H1 (cell line): ENCODE results near the gene ARHGAP8. TPM values are rescaled to one million over a fixed set of nuclear protein-coding genes. Genes with fewer than 3 reads are reported as not detected.

Source experiments
- CTCF ChIA-PET: fragments of 300-600 bp; sonication (Branson Sonifier 250); formaldehyde crosslinking; loops from one replicate; lab custom pipeline; 2021; ENCODE audit not compliant: partially characterized antibody; lab: Charles Lee
- POLR2A ChIA-PET: fragments of 300-600 bp; sonication (Branson Sonifier 250); formaldehyde crosslinking; loops from one replicate; lab custom pipeline; 2021; ENCODE audit warnings: inconsistent platforms; ENCODE audit not compliant: partially characterized antibody; lab: Charles Lee
- DNase-seq, 2 experiments: peaks; one replicate each; pipeline versions ENCODE4 v3.0.0 to v3.0.0-alpha.2; 2010 to 2022; ENCODE audit warnings: low spot score in 2 of 2, low read depth in 1 of 2, mixed read lengths in 1 of 2
- FAIRE-seq: peaks from 2 replicates; lab custom pipeline; 2011; peaks lifted over from hg19 to GRCh38; lab: Jason Lieb, UNC
- H2AFZ ChIP-seq: 2 replicates; pipeline ENCODE4 v1.8.1; 2012; ENCODE audit warnings: low read length, inconsistent platforms
- H2AK5ac ChIP-seq: 2 replicates; pipeline ENCODE4 v1.6.1; 2013; ENCODE audit warnings: low read depth, low read length
- H2BK120ac ChIP-seq: replicated peaks from 2 replicates; pipeline ENCODE3; 2013; ENCODE audit warnings: low read depth, low read length, inconsistent platforms
- H2BK12ac ChIP-seq: 2 replicates; pipeline ENCODE4 v1.6.1; 2013; ENCODE audit warnings: low read depth, low read length
- H2BK15ac ChIP-seq: 2 replicates; pipeline ENCODE4 v1.6.1; 2013; ENCODE audit warnings: low read length
- H2BK20ac ChIP-seq: 2 replicates; pipeline ENCODE4 v1.6.1; 2013; ENCODE audit warnings: low read length
- H2BK5ac ChIP-seq: 2 replicates; pipeline ENCODE4 v1.6.1; 2013; ENCODE audit warnings: low read depth, low read length
- H3K14ac ChIP-seq: 2 replicates; pipeline ENCODE4 v1.6.1; 2013; ENCODE audit warnings: inconsistent platforms; ENCODE audit not compliant: insufficient read length
- H3K18ac ChIP-seq: 2 replicates; pipeline ENCODE4 v1.6.1; 2013; ENCODE audit warnings: low read length; ENCODE audit errors: extremely low read depth
- H3K23ac ChIP-seq: 2 replicates; pipeline ENCODE4 v1.6.1; 2013; ENCODE audit warnings: inconsistent platforms; ENCODE audit not compliant: insufficient read length
- H3K23me2 ChIP-seq: 2 replicates; pipeline ENCODE4 v1.6.1; 2013; ENCODE audit warnings: low read depth, low read length
- H3K27ac ChIP-seq: 2 replicates; pipeline ENCODE4 v1.6.1; 2011; ENCODE audit warnings: low read depth, low read length, inconsistent platforms
- H3K27me3 ChIP-seq, 4 experiments: replicated peaks in 1 of 4; 1 replicate in 1 of 4; 2 replicates in 3 of 4; pipeline versions ENCODE4 v1.6.1 to v1.8.1; 2011 to 2013; ENCODE audit warnings: low read length in 3 of 4, mild to moderate bottlenecking in 3 of 4, inconsistent platforms in 2 of 4, mixed read lengths in 2 of 4, moderate library complexity in 1 of 4; ENCODE audit not compliant: control insufficient read depth in 3 of 4, insufficient read depth in 3 of 4; ENCODE audit errors: extremely low read depth in 1 of 4
- H3K36me3 ChIP-seq, 4 experiments: 2 replicates each; pipeline versions ENCODE4 v1.6.1 to v1.8.1; 2011 to 2013; ENCODE audit warnings: mild to moderate bottlenecking in 4 of 4, low read length in 3 of 4, moderate library complexity in 2 of 4, control low read depth in 1 of 4, inconsistent platforms in 1 of 4; ENCODE audit not compliant: insufficient read depth in 4 of 4, control insufficient read depth in 2 of 4
- H3K4ac ChIP-seq: replicated peaks from 2 replicates; pipeline ENCODE3; 2013; ENCODE audit warnings: low read length, low read depth, mixed read lengths, inconsistent platforms; ENCODE audit not compliant: insufficient read length
- H3K4me1 ChIP-seq, 4 experiments: replicated peaks in 1 of 4; 1 replicate in 1 of 4; 2 replicates in 3 of 4; pipeline versions ENCODE4 v1.6.1 to v1.8.1; 2011 to 2013; ENCODE audit warnings: low read length in 3 of 4, inconsistent platforms in 2 of 4, mixed read lengths in 1 of 4; ENCODE audit not compliant: insufficient read depth in 4 of 4, control insufficient read depth in 3 of 4
- H3K4me2 ChIP-seq, 2 experiments: 2 replicates each; pipeline versions ENCODE4 v1.6.1 to v1.8.1; 2011 to 2013; ENCODE audit warnings: low read depth in 2 of 2, low read length in 2 of 2, control low read depth in 1 of 2, inconsistent platforms in 1 of 2, mild to moderate bottlenecking in 1 of 2; ENCODE audit not compliant: insufficient read depth in 1 of 2
- H3K4me3 ChIP-seq, 4 experiments: fragments of 200-600, 300-600 bp in 1 of 4; sonication (generic), shearing (Covaris generic), sonication (Bioruptor Twin) in 1 of 4; 2 replicates each; pipeline versions ENCODE4 v1.5.1 to v1.8.1; 2011 to 2016; ENCODE audit warnings: low read length in 4 of 4, low read depth in 3 of 4, control low read depth in 2 of 4, inconsistent platforms in 2 of 4, mild to moderate bottlenecking in 2 of 4, mixed read lengths in 1 of 4, moderate library complexity in 1 of 4; ENCODE audit not compliant: insufficient read depth in 2 of 4; ENCODE audit errors: extremely low read depth in 1 of 4
- H3K56ac ChIP-seq: replicated peaks from 2 replicates; pipeline ENCODE3; 2013; ENCODE audit warnings: low read depth, mild to moderate bottlenecking, mixed read lengths, low read length, inconsistent platforms; ENCODE audit not compliant: insufficient read length
- H3K79me1 ChIP-seq: 2 replicates; pipeline ENCODE4 v1.6.1; 2013; ENCODE audit warnings: low read depth, low read length, control low read depth
- H3K79me2 ChIP-seq, 2 experiments: 2 replicates each; pipeline versions ENCODE4 v1.6.1 to v1.8.1; 2012 to 2013; ENCODE audit warnings: low read length in 2 of 2, mild to moderate bottlenecking in 2 of 2, inconsistent platforms in 1 of 2; ENCODE audit not compliant: insufficient read depth in 2 of 2, control insufficient read depth in 1 of 2
- H3K9ac ChIP-seq, 4 experiments: replicated peaks in 1 of 4; 1 replicate in 1 of 4; 2 replicates in 3 of 4; pipeline versions ENCODE4 v1.6.1 to v1.8.1; 2011 to 2013; ENCODE audit warnings: low read depth in 3 of 4, low read length in 3 of 4, control low read depth in 2 of 4, mild to moderate bottlenecking in 2 of 4, moderate library complexity in 2 of 4, inconsistent platforms in 1 of 4; ENCODE audit errors: extremely low read depth in 1 of 4
- H3K9me3 ChIP-seq, 2 experiments: 2 replicates each; pipeline versions ENCODE4 v1.6.1 to v1.8.1; 2012 to 2013; ENCODE audit warnings: mild to moderate bottlenecking in 2 of 2, moderate library complexity in 2 of 2, control low read depth in 1 of 2, inconsistent platforms in 1 of 2, low read depth in 1 of 2, low read length in 1 of 2, mixed read lengths in 1 of 2; ENCODE audit not compliant: insufficient read depth in 2 of 2
- H4K20me1 ChIP-seq, 2 experiments: replicated peaks in 1 of 2; 2 replicates each; pipeline versions ENCODE3 to v1.8.1; 2011 to 2013; ENCODE audit warnings: inconsistent platforms in 2 of 2, low read length in 2 of 2, mild to moderate bottlenecking in 1 of 2; ENCODE audit not compliant: insufficient read depth in 2 of 2, control insufficient read depth in 1 of 2
- H4K5ac ChIP-seq: 2 replicates; pipeline ENCODE4 v1.6.1; 2013; ENCODE audit warnings: low read length, low read depth, mixed read lengths, inconsistent platforms; ENCODE audit not compliant: insufficient read length
- H4K8ac ChIP-seq: 2 replicates; pipeline ENCODE4 v1.8.0; 2013; ENCODE audit warnings: mild to moderate bottlenecking, moderate library complexity, low read length, inconsistent platforms; ENCODE audit not compliant: insufficient read depth; ENCODE audit errors: extremely low read depth
- H4K91ac ChIP-seq: replicated peaks from 2 replicates; pipeline ENCODE3; 2013; ENCODE audit warnings: low read length, mixed read lengths, inconsistent platforms; ENCODE audit not compliant: insufficient read length
- CTBP2 ChIP-seq: IDR thresholded peaks from 2 replicates; pipeline ENCODE4 v1.7.0; 2011; ENCODE audit warnings: borderline replicate concordance, mild to moderate bottlenecking, moderate library complexity, mixed read lengths, low read length; ENCODE audit not compliant: insufficient read depth, insufficient read length
- RFX5 ChIP-seq: IDR thresholded peaks from 2 replicates; pipeline ENCODE4 v1.6.1; 2011; ENCODE audit warnings: low read depth, low read length, improper control_type of control experiment, borderline replicate concordance
- polyA plus RNA-seq, 7 experiments: library from polyadenylated mRNA; depleted of rRNA in 3 of 7; stranded (reverse) in 5 of 7; unstranded in 2 of 7; fragments of >200 nt in 5 of 7; fragments of 200-250 nt in 2 of 7; gene quantifications; 1 replicate in 5 of 7; 2 replicates in 1 of 7; 4 replicates in 1 of 7; pipeline versions ENCODE4 v1.2.1 to v1.2.3, GENCODE V29; 2011 to 2013; ENCODE audit warnings: missing spikeins in 2 of 7, mixed read lengths in 2 of 7
- total RNA-seq: library from RNA; stranded (reverse); fragmentation: NEBNext Ultra II Directional; extraction: Animal tissue kit (Norgen Biotek cat#: 25700); gene quantifications from 2 replicates; pipeline ENCODE4 v1.2.1, GENCODE V29; 2021

ARHGAP8 gene
- total and polyA plus RNA-seq, 2 of the 8 experiments (the other 6 are each of a cell fraction or from before 2014, with no cell fraction given): 35.6 to 47.7 TPM

GRCh38 chr22:44834065-44834464 lies 81.7 kb downstream of the ARHGAP8 start:
- TF ChIP-seq RFX5: no peak
- TF ChIP-seq CTBP2: no peak
- Histone ChIP-seq H3K27me3 (no peaks in the 10 kb centered on the region; a peak in 1 of 7 replicates), H3K79me1 (no peaks in the 10 kb centered on the region), H2BK20ac (no peak overlapping the region), H2BK5ac (no peak overlapping the region), H3K18ac (no peak overlapping the region), H2AK5ac (no peak overlapping the region), H3K79me2 (no peaks in the 10 kb centered on the region), H3K9ac (no peak overlapping the region), H2BK120ac (no peak overlapping the region), H3K4me3 (no peak overlapping the region), H4K20me1 (no peaks in the 10 kb centered on the region), H3K14ac (no peak overlapping the region), H2BK15ac (no peak overlapping the region), H3K4ac (no peak overlapping the region), H4K5ac (no peak overlapping the region), H2AFZ (no peak overlapping the region), H2BK12ac (no peak overlapping the region), H3K27ac (no peak overlapping the region), H3K9me3 (peaks cover 0 to 10% of the 10 kb centered on the region in 2 experiments; a peak in 1 of 4 replicates), H3K36me3 (no peaks in the 10 kb centered on the region), H4K91ac (no peak overlapping the region), H3K23me2 (no peaks in the 10 kb centered on the region), H3K4me2 (no peak overlapping the region), H3K56ac (no peak overlapping the region), H3K4me1 (peaks cover 0 to 14% (median 5%) of the 10 kb centered on the region in 4 experiments; a peak in 3 of 7 replicates), H4K8ac (no peak overlapping the region), H3K23ac (no peak overlapping the region)
- ChIA-PET CTCF (no interaction called here), POLR2A (no interaction called here)
- FAIRE-seq: no peak
- no peak for DNase-seq
